HepG2 (cell line): Measurements from ENCODE around the gene RALB. TPM values are rescaled to one million over a fixed set of nuclear protein-coding genes. Genes with fewer than 3 reads are reported as not detected.
A peak's percentile ranks its signal among the peaks of the same experiment; 100 is the strongest.

Experiments
- ATAC-seq: fragments of 200-7000 bp; cut with Tn5 transposase; 3 replicates; pipeline ENCODE4 v1.9.1; 2020; ENCODE audit warnings: mild to moderate bottlenecking, moderate library complexity
- BruUV-seq: library from RNA; stranded (reverse); fragments of 400-500 nt; replicated peaks from 2 replicates; lab custom pipeline; 2021; lab: Mats Ljungman, UMichigan
- CTCF ChIA-PET: fragments of 300-600 bp; formaldehyde crosslinking; extraction: SDS; loops from one replicate; lab custom pipeline; 2021; ENCODE audit warnings: low total read pairs, inconsistent platforms, low intra/inter-chr PET ratio; lab: Yijun Ruan, JAX
- POLR2A ChIA-PET: fragments of 350-600 bp; sonication (Branson Sonifier 250); formaldehyde crosslinking; loops from one replicate; lab custom pipeline; 2020; ENCODE audit warnings: antibody characterized with exemption, inconsistent platforms; lab: Yijun Ruan, JAX
- DNase-seq: peaks from one replicate; pipeline ENCODE4 v3.0.0-alpha.2; 2015; ENCODE audit warnings: low spot score
- FAIRE-seq: peaks from 3 replicates; lab custom pipeline; 2011; peaks lifted over from hg19 to GRCh38; lab: Jason Lieb, UNC
- H2AFZ ChIP-seq: one replicate; pipeline ENCODE4 v1.6.1; 2011; ENCODE audit warnings: low read length, inconsistent platforms
- H3K27ac ChIP-seq: fragments of 300-600 bp; 3 replicates; pipeline ENCODE4 v1.8.0; 2011; ENCODE audit warnings: mixed run types, mild to moderate bottlenecking, mixed read lengths, low read length, inconsistent platforms; ENCODE audit not compliant: insufficient read depth; ENCODE audit errors: extremely low read length
- H3K27me3 ChIP-seq, 2 experiments: fragments of 200-600 bp in 1 of 2; 2 replicates in 1 of 2; 3 replicates in 1 of 2; pipeline versions ENCODE4 v1.6.0 to v1.8.0; 2011; ENCODE audit warnings: low read length in 2 of 2, mild to moderate bottlenecking in 2 of 2, moderate library complexity in 2 of 2, inconsistent platforms in 1 of 2; ENCODE audit not compliant: insufficient read depth in 2 of 2, control insufficient read depth in 1 of 2
- H3K36me3 ChIP-seq, 2 experiments: fragments of 200-600 bp in 1 of 2; replicated peaks in 1 of 2; 2 replicates in 1 of 2; 3 replicates in 1 of 2; pipeline versions ENCODE4 v1.5.1 to v1.8.0; 2011; ENCODE audit warnings: low read length in 2 of 2, inconsistent platforms in 1 of 2; ENCODE audit not compliant: insufficient read depth in 2 of 2, control insufficient read depth in 1 of 2
- H3K4me1 ChIP-seq: 2 replicates; pipeline ENCODE4 v1.5.1; 2012; ENCODE audit warnings: low read length, inconsistent platforms; ENCODE audit not compliant: insufficient read depth
- H3K4me2 ChIP-seq: 2 replicates; pipeline ENCODE4 v1.6.0; 2011; ENCODE audit warnings: low read depth, low read length, inconsistent platforms
- H3K4me3 ChIP-seq, 3 experiments: fragments of 200-600 bp in 1 of 3; sonication (generic), shearing (Covaris generic) in 1 of 3; replicated peaks in 1 of 3; 2 replicates each; pipeline ENCODE4 v1.5.1; 2011 to 2016; ENCODE audit warnings: low read length in 3 of 3, inconsistent platforms in 2 of 3, low read depth in 2 of 3, mild to moderate bottlenecking in 2 of 3, control low read depth in 1 of 3, mixed read lengths in 1 of 3; ENCODE audit not compliant: insufficient read depth in 1 of 3
- H3K79me2 ChIP-seq: one replicate; pipeline ENCODE4 v1.6.1; 2011; ENCODE audit warnings: low read length, inconsistent platforms; ENCODE audit not compliant: insufficient read depth
- H3K9ac ChIP-seq: 2 replicates; pipeline ENCODE4 v1.6.0; 2011; ENCODE audit warnings: mild to moderate bottlenecking, low read depth, low read length, inconsistent platforms; ENCODE audit not compliant: insufficient read depth
- H3K9me3 ChIP-seq: 2 replicates; pipeline ENCODE4 v1.5.1; 2012; ENCODE audit warnings: mild to moderate bottlenecking, low read length
- H4K20me1 ChIP-seq: 2 replicates; pipeline ENCODE4 v1.6.0; 2011; ENCODE audit warnings: inconsistent platforms, mild to moderate bottlenecking, low read length, moderate library complexity; ENCODE audit not compliant: insufficient read depth
- GMEB1 ChIP-seq: sonication (generic); formaldehyde crosslinking; IDR thresholded peaks from 2 replicates; pipeline ENCODE4 v1.5.1; 2020; ENCODE audit warnings: missing genetic modification reagents, mild to moderate bottlenecking, borderline replicate concordance
- HOXA9 ChIP-seq: sonication (generic); formaldehyde crosslinking; IDR thresholded peaks from 2 replicates; pipeline ENCODE4 v1.8.1; 2022; ENCODE audit warnings: missing genetic modification reagents, mild to moderate bottlenecking, moderate library complexity, borderline replicate concordance
- ZBTB7B ChIP-seq: sonication (generic); formaldehyde crosslinking; IDR thresholded peaks from 2 replicates; pipeline ENCODE4 v1.4.0; 2020; ENCODE audit warnings: missing genetic modification reagents
- ZNF205 ChIP-seq: IDR thresholded peaks from 2 replicates; pipeline ENCODE4 v1.6.1; 2018; ENCODE audit warnings: missing biosample characterization, missing genetic modification reagents
- ZNF251 ChIP-seq: sonication (generic); formaldehyde crosslinking; IDR thresholded peaks from 2 replicates; pipeline ENCODE4 v1.9.0; 2021; ENCODE audit warnings: mild to moderate bottlenecking, missing genetic modification reagents
- ZNF407 ChIP-seq: sonication (generic); formaldehyde crosslinking; IDR thresholded peaks from one replicate; pipeline ENCODE4 v1.5.1; 2020; ENCODE audit warnings: mild to moderate bottlenecking, missing genetic modification reagents; ENCODE audit errors: not compliant biosample characterization
- ZSCAN30 ChIP-seq: sonication (generic); formaldehyde crosslinking; IDR thresholded peaks from 2 replicates; pipeline ENCODE4 v1.5.0; 2020; ENCODE audit warnings: mild to moderate bottlenecking, missing genetic modification reagents
- WGBS: methylation state at CpG from one replicate; pipeline ENCODE4 v1.1.6; 2017; ENCODE audit warnings: low lambda C conversion rate; 5-methylcytosine and 5-hydroxymethylcytosine counted together
- in situ Hi-C: cut with HindIII; loops from 2 replicates; pipeline ENCODE4 v1.10.0; 2017; ENCODE audit warnings: low pct_unique_long_range_greater_than_20kb; ENCODE audit not compliant: extremely low pct_ligation_motif_present
- intact Hi-C: fragments of 100-400 bp; cut with micrococcal nuclease; formaldehyde crosslinking; loops from one replicate; pipeline ENCODE4 v1.10.0; 2022; ENCODE audit not compliant: unreplicated experiment
- polyA plus RNA-seq, 8 experiments: library from polyadenylated mRNA; depleted of rRNA in 3 of 8; stranded (reverse) in 7 of 8; unstranded in 1 of 8; fragments of >200 nt; fragmentation: Illumina TruSeq in 4 of 8; extraction: Trizol in 4 of 8; gene quantifications; 2 replicates each; pipeline versions ENCODE4 v1.2.1 to v1.2.3, GENCODE V29; 2011 to 2016; ENCODE audit warnings: low read depth in 4 of 8, missing spikeins in 1 of 8, mixed read lengths in 1 of 8; ENCODE audit not compliant: insufficient read depth in 1 of 8
- total RNA-seq, 5 experiments: library from RNA; depleted of rRNA; stranded (reverse); fragments of >200 nt; fragmentation: Illumina TruSeq; extraction: Trizol; gene quantifications; 2 replicates each; pipeline ENCODE4 v1.2.3, GENCODE V29; 2016; ENCODE audit warnings: low read depth in 1 of 5

Gene RALB
- total and polyA plus RNA-seq, 2 of the 13 experiments (the other 11 are each of a cell fraction or from before 2014, with no cell fraction given) = 37.8 to 43.2 TPM

- Histone ChIP-seq H2AFZ (no peak overlapping the region), H3K4me3 (no peak overlapping the region), H3K36me3 (no peaks in the 10 kb centered on the region), H4K20me1 (no peaks in the 10 kb centered on the region), H3K9me3 (peaks cover under 1% of the 10 kb centered on the region; the same call in 1 of the 2 replicates), H3K79me2 (peaks cover 39% of the 10 kb centered on the region), H3K27me3 (peaks cover 4 to 13% of the 10 kb centered on the region in 2 experiments; a peak in 2 of 5 replicates), H3K9ac (no peak overlapping the region), H3K4me2 (0 out of 2 replicates have a peak overlapping the region, but pooled peaks have one; percentile 91), H3K4me1 (peaks cover 58% of the 10 kb centered on the region), H3K27ac (no peak overlapping the region)
- no peak for TF ChIP-seq ZNF251 (CRISPR knock-in tag)
- no peak for TF ChIP-seq ZNF407 (CRISPR knock-in tag)
- no peak for TF ChIP-seq ZSCAN30
- no peak for TF ChIP-seq ZBTB7B
- no peak for TF ChIP-seq GMEB1
- 0 out of 2 replicates have a peak, but pooled peaks have one; percentile 36 for TF ChIP-seq ZNF205 (CRISPR knock-in tag)
- no peak for TF ChIP-seq HOXA9 (CRISPR knock-in tag)
- intact Hi-C loops = loop anchor here (10.0 kb wide), 1 partner anchor 310 kb away; no protein-coding TSS in a partner anchor
- ChIA-PET CTCF (no interaction called here), POLR2A (no interaction called here)
- 92% methylated on average over 6 of the region's 6 CpGs for WGBS
- no peak for ATAC-seq
- FAIRE-seq = no peak
- in situ Hi-C loops = no loop called here
- no TSS peak for BruUV-seq
- DNase-seq = no peak
Measured at GRCh38 chr2:120255071-120255470, 2.4 kb downstream of the RALB start.
